HepG2 (cell line): ENCODE results near the gene L3MBTL3. TPM values are rescaled to one million over a fixed set of nuclear protein-coding genes. Genes with fewer than 3 reads are reported as not detected.

ENCODE experiments used
- ATAC-seq: fragments of 200-7000 bp; cut with Tn5 transposase; 3 replicates; pipeline ENCODE4 v1.9.1; 2020; ENCODE audit warnings: mild to moderate bottlenecking, moderate library complexity
- BruUV-seq: library from RNA; stranded (reverse); fragments of 400-500 nt; replicated peaks from 2 replicates; lab custom pipeline; 2021; lab: Mats Ljungman, UMichigan
- CTCF ChIA-PET: fragments of 300-600 bp; formaldehyde crosslinking; extraction: SDS; loops from one replicate; lab custom pipeline; 2021; ENCODE audit warnings: low total read pairs, inconsistent platforms, low intra/inter-chr PET ratio; lab: Yijun Ruan, JAX
- POLR2A ChIA-PET: fragments of 350-600 bp; sonication (Branson Sonifier 250); formaldehyde crosslinking; loops from one replicate; lab custom pipeline; 2020; ENCODE audit warnings: antibody characterized with exemption, inconsistent platforms; lab: Yijun Ruan, JAX
- DNase-seq: peaks from one replicate; pipeline ENCODE4 v3.0.0-alpha.2; 2015; ENCODE audit warnings: low spot score
- FAIRE-seq: peaks from 3 replicates; lab custom pipeline; 2011; peaks lifted over from hg19 to GRCh38; lab: Jason Lieb, UNC
- H2AFZ ChIP-seq: one replicate; pipeline ENCODE4 v1.6.1; 2011; ENCODE audit warnings: low read length, inconsistent platforms
- H3K27ac ChIP-seq: fragments of 300-600 bp; 3 replicates; pipeline ENCODE4 v1.8.0; 2011; ENCODE audit warnings: mixed run types, mild to moderate bottlenecking, mixed read lengths, low read length, inconsistent platforms; ENCODE audit not compliant: insufficient read depth; ENCODE audit errors: extremely low read length
- H3K27me3 ChIP-seq, 2 experiments: fragments of 200-600 bp in 1 of 2; 2 replicates in 1 of 2; 3 replicates in 1 of 2; pipeline versions ENCODE4 v1.6.0 to v1.8.0; 2011; ENCODE audit warnings: low read length in 2 of 2, mild to moderate bottlenecking in 2 of 2, moderate library complexity in 2 of 2, inconsistent platforms in 1 of 2; ENCODE audit not compliant: insufficient read depth in 2 of 2, control insufficient read depth in 1 of 2
- H3K36me3 ChIP-seq, 2 experiments: fragments of 200-600 bp in 1 of 2; replicated peaks in 1 of 2; 2 replicates in 1 of 2; 3 replicates in 1 of 2; pipeline versions ENCODE4 v1.5.1 to v1.8.0; 2011; ENCODE audit warnings: low read length in 2 of 2, inconsistent platforms in 1 of 2; ENCODE audit not compliant: insufficient read depth in 2 of 2, control insufficient read depth in 1 of 2
- H3K4me1 ChIP-seq: 2 replicates; pipeline ENCODE4 v1.5.1; 2012; ENCODE audit warnings: low read length, inconsistent platforms; ENCODE audit not compliant: insufficient read depth
- H3K4me2 ChIP-seq: 2 replicates; pipeline ENCODE4 v1.6.0; 2011; ENCODE audit warnings: low read depth, low read length, inconsistent platforms
- H3K4me3 ChIP-seq, 3 experiments: fragments of 200-600 bp in 1 of 3; sonication (generic), shearing (Covaris generic) in 1 of 3; replicated peaks in 1 of 3; 2 replicates each; pipeline ENCODE4 v1.5.1; 2011 to 2016; ENCODE audit warnings: low read length in 3 of 3, inconsistent platforms in 2 of 3, low read depth in 2 of 3, mild to moderate bottlenecking in 2 of 3, control low read depth in 1 of 3, mixed read lengths in 1 of 3; ENCODE audit not compliant: insufficient read depth in 1 of 3
- H3K79me2 ChIP-seq: one replicate; pipeline ENCODE4 v1.6.1; 2011; ENCODE audit warnings: low read length, inconsistent platforms; ENCODE audit not compliant: insufficient read depth
- H3K9ac ChIP-seq: 2 replicates; pipeline ENCODE4 v1.6.0; 2011; ENCODE audit warnings: mild to moderate bottlenecking, low read depth, low read length, inconsistent platforms; ENCODE audit not compliant: insufficient read depth
- H3K9me3 ChIP-seq: 2 replicates; pipeline ENCODE4 v1.5.1; 2012; ENCODE audit warnings: mild to moderate bottlenecking, low read length
- H4K20me1 ChIP-seq: 2 replicates; pipeline ENCODE4 v1.6.0; 2011; ENCODE audit warnings: inconsistent platforms, mild to moderate bottlenecking, low read length, moderate library complexity; ENCODE audit not compliant: insufficient read depth
- BORCS8-MEF2B ChIP-seq: sonication (generic); formaldehyde crosslinking; IDR thresholded peaks from 2 replicates; pipeline ENCODE4 v1.8.0; 2022; ENCODE audit warnings: mild to moderate bottlenecking, missing genetic modification reagents
- CC2D1A ChIP-seq: sonication (generic); formaldehyde crosslinking; IDR thresholded peaks from 2 replicates; pipeline ENCODE4 v1.8.1; 2023; ENCODE audit warnings: mild to moderate bottlenecking, missing genetic modification reagents
- DPF2 ChIP-seq: sonication (generic); formaldehyde crosslinking; IDR thresholded peaks from 2 replicates; pipeline ENCODE4 v1.4.0; 2020; ENCODE audit warnings: mild to moderate bottlenecking, low read depth, missing genetic modification reagents, borderline replicate concordance
- EHMT2 ChIP-seq: fragments of 200-600 bp; sonication (generic); IDR thresholded peaks from 2 replicates; pipeline ENCODE4 v1.7.0; 2017; ENCODE audit warnings: antibody characterized with exemption, low read depth, low read length, borderline replicate concordance
- FOXP1 ChIP-seq, 2 experiments: fragments of 450-650 bp in 1 of 2; IDR thresholded peaks; 2 replicates each; pipeline ENCODE4 v1.6.1; 2017 to 2018; ENCODE audit warnings: antibody characterized with exemption in 1 of 2
- KAT8 ChIP-seq: IDR thresholded peaks from 2 replicates; pipeline ENCODE4 v1.6.1; 2016; ENCODE audit warnings: missing genetic modification reagents, missing compliant biosample characterization
- LCORL ChIP-seq, 2 experiments: fragments of 450-650 bp in 1 of 2; sonication (generic) in 1 of 2; formaldehyde crosslinking in 1 of 2; IDR thresholded peaks; 2 replicates each; pipeline versions ENCODE4 v1.5.0 to v1.6.1; 2017 to 2020; ENCODE audit warnings: antibody characterized with exemption in 1 of 2, missing genetic modification reagents in 1 of 2
- NFE2L2 ChIP-seq: fragments of 150-350 bp; IDR thresholded peaks from 2 replicates; pipeline ENCODE4 v1.6.1; 2014; ENCODE audit warnings: low read length
- SP140L ChIP-seq: sonication (generic); formaldehyde crosslinking; IDR thresholded peaks from 2 replicates; pipeline ENCODE4 v1.4.0; 2020; ENCODE audit warnings: missing genetic modification reagents, borderline replicate concordance
- SP5 ChIP-seq: IDR thresholded peaks from 2 replicates; pipeline ENCODE4 v1.6.1; 2016; ENCODE audit warnings: low read depth, borderline replicate concordance
- TMF1 ChIP-seq: sonication (generic); formaldehyde crosslinking; IDR thresholded peaks from 2 replicates; pipeline ENCODE4 v1.8.1; 2022; ENCODE audit warnings: low read depth, missing genetic modification reagents
- ZFP36L1 ChIP-seq: sonication (generic); formaldehyde crosslinking; IDR thresholded peaks from 2 replicates; pipeline ENCODE4 v1.8.0; 2022; ENCODE audit warnings: mild to moderate bottlenecking, missing genetic modification reagents, moderate library complexity
- ZNF260 ChIP-seq: sonication (generic); formaldehyde crosslinking; IDR thresholded peaks from 2 replicates; pipeline ENCODE4 v1.4.0; 2020; ENCODE audit warnings: missing genetic modification reagents, low read depth, mild to moderate bottlenecking, borderline replicate concordance
- ZNF672 ChIP-seq: sonication (generic); formaldehyde crosslinking; IDR thresholded peaks from 2 replicates; pipeline ENCODE4 v1.8.1; 2022; ENCODE audit warnings: missing genetic modification reagents
- ZNF891 ChIP-seq: sonication (generic); formaldehyde crosslinking; IDR thresholded peaks from 2 replicates; pipeline ENCODE4 v1.5.0; 2020; ENCODE audit warnings: mild to moderate bottlenecking, missing genetic modification reagents
- WGBS: methylation state at CpG from one replicate; pipeline ENCODE4 v1.1.6; 2017; ENCODE audit warnings: low lambda C conversion rate; 5-methylcytosine and 5-hydroxymethylcytosine counted together
- in situ Hi-C: cut with HindIII; loops from 2 replicates; pipeline ENCODE4 v1.10.0; 2017; ENCODE audit warnings: low pct_unique_long_range_greater_than_20kb; ENCODE audit not compliant: extremely low pct_ligation_motif_present
- intact Hi-C: fragments of 100-400 bp; cut with micrococcal nuclease; formaldehyde crosslinking; loops from one replicate; pipeline ENCODE4 v1.10.0; 2022; ENCODE audit not compliant: unreplicated experiment
- polyA plus RNA-seq, 8 experiments: library from polyadenylated mRNA; depleted of rRNA in 3 of 8; stranded (reverse) in 7 of 8; unstranded in 1 of 8; fragments of >200 nt; fragmentation: Illumina TruSeq in 4 of 8; extraction: Trizol in 4 of 8; gene quantifications; 2 replicates each; pipeline versions ENCODE4 v1.2.1 to v1.2.3, GENCODE V29; 2011 to 2016; ENCODE audit warnings: low read depth in 4 of 8, missing spikeins in 1 of 8, mixed read lengths in 1 of 8; ENCODE audit not compliant: insufficient read depth in 1 of 8
- total RNA-seq, 5 experiments: library from RNA; depleted of rRNA; stranded (reverse); fragments of >200 nt; fragmentation: Illumina TruSeq; extraction: Trizol; gene quantifications; 2 replicates each; pipeline ENCODE4 v1.2.3, GENCODE V29; 2016; ENCODE audit warnings: low read depth in 1 of 5
- TF ChIP-seq, protein P1 (sequence below): sonication (generic); formaldehyde crosslinking; IDR thresholded peaks from 2 replicates; pipeline ENCODE4 v1.5.0; 2020; ENCODE audit warnings: missing genetic modification reagents
- TF ChIP-seq, protein P2 (sequence below): sonication (generic); formaldehyde crosslinking; IDR thresholded peaks from 2 replicates; pipeline ENCODE4 v1.4.0; 2020; ENCODE audit warnings: missing genetic modification reagents, borderline replicate concordance

Gene L3MBTL3
- total and polyA plus RNA-seq, 2 of the 13 experiments (the other 11 are each of a cell fraction or from before 2014, with no cell fraction given): 1.5 to 2.5 TPM

DNA sequence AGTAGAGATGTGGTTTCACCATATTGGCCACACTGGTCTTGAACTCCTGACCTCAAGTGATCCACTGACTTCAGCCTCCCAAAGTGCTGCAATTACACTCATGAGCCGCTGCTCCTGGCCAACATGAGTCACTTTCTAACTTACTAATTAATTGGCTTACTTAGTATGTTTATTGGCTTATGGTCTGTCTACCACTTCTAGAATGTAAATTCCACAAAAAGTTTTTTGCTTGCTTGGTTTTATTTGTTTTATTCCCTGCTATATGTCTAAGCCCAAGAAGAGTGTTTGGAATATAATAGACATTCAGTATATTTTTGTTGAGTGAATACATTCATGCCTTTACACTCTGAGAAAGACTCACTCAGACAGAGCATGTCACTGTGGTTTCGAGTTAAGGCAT lies 118.4 kb downstream of the L3MBTL3 start (continued):
- TF ChIP-seq ZFP36L1 (CRISPR knock-in tag) (no peak), ZNF260 (CRISPR knock-in tag) (no peak), LCORL (IDR thresholded peaks at IDR 0.05) (no peak), LCORL (CRISPR knock-in tag; IDR thresholded peaks at IDR 0.05) (no peak)
- TF ChIP-seq, all 625 proteins: peak for 0

- Histone ChIP-seq H3K4me3 (no peak overlapping the region), H3K36me3 (no peaks in the 10 kb centered on the region), H4K20me1 (no peaks in the 10 kb centered on the region), H3K4me1 (no peaks in the 10 kb centered on the region), H3K27ac (no peak overlapping the region), H2AFZ (no peak overlapping the region), H3K9me3 (no peaks in the 10 kb centered on the region), H3K9ac (no peak overlapping the region), H3K4me2 (no peak overlapping the region), H3K79me2 (no peaks in the 10 kb centered on the region), H3K27me3 (no peaks in the 10 kb centered on the region)
- FAIRE-seq: no peak
- no TSS peak for BruUV-seq
- DNase-seq: no peak
- ATAC-seq: no peak
- ChIA-PET POLR2A (no interaction called here), CTCF (no interaction called here)
- intact Hi-C loops (loop anchor here (10.0 kb wide), 1 partner anchor 146 kb away; no protein-coding TSS in a partner anchor), in situ Hi-C loops (no loop called here)
- WGBS: 31% methylated on average over 7 of the region's 7 CpGs
- TF ChIP-seq KAT8 (CRISPR knock-in tag) (no peak), DPF2 (CRISPR knock-in tag) (no peak), CC2D1A (no peak), SP140L (CRISPR knock-in tag) (no peak), EHMT2 (no peak), FOXP1 (IDR thresholded peaks at IDR 0.05) (no peak), FOXP1 (CRISPR knock-in tag; IDR thresholded peaks at IDR 0.05) (no peak), BORCS8-MEF2B (CRISPR knock-in tag) (no peak), SP5 (CRISPR knock-in tag) (no peak), TMF1 (CRISPR knock-in tag) (no peak), ZNF672 (CRISPR knock-in tag) (no peak), ZNF891 (CRISPR knock-in tag) (no peak), NFE2L2 (no peak)
- TF ChIP-seq, protein P1, sequence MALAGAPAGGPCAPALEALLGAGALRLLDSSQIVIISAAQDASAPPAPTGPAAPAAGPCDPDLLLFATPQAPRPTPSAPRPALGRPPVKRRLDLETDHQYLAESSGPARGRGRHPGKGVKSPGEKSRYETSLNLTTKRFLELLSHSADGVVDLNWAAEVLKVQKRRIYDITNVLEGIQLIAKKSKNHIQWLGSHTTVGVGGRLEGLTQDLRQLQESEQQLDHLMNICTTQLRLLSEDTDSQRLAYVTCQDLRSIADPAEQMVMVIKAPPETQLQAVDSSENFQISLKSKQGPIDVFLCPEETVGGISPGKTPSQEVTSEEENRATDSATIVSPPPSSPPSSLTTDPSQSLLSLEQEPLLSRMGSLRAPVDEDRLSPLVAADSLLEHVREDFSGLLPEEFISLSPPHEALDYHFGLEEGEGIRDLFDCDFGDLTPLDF: no peak
- TF ChIP-seq, protein P2, sequence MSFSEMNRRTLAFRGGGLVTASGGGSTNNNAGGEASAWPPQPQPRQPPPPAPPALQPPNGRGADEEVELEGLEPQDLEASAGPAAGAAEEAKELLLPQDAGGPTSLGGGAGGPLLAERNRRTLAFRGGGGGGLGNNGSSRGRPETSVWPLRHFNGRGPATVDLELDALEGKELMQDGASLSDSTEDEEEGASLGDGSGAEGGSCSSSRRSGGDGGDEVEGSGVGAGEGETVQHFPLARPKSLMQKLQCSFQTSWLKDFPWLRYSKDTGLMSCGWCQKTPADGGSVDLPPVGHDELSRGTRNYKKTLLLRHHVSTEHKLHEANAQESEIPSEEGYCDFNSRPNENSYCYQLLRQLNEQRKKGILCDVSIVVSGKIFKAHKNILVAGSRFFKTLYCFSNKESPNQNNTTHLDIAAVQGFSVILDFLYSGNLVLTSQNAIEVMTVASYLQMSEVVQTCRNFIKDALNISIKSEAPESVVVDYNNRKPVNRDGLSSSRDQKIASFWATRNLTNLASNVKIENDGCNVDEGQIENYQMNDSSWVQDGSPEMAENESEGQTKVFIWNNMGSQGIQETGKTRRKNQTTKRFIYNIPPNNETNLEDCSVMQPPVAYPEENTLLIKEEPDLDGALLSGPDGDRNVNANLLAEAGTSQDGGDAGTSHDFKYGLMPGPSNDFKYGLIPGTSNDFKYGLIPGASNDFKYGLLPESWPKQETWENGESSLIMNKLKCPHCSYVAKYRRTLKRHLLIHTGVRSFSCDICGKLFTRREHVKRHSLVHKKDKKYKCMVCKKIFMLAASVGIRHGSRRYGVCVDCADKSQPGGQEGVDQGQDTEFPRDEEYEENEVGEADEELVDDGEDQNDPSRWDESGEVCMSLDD (CRISPR knock-in tag): no peak
Observed at GRCh38 chr6:130138116-130138908, 119.9 kb downstream of the L3MBTL3 start.
